CD4-positive, alpha-beta T cell treated with Interleukin-17A for 4 hours (primary cell): Measurements from ENCODE around the gene PHACTR1.
A peak's percentile ranks its signal among the peaks of the same experiment; 100 is the strongest.

ENCODE experiments used
- DNase-seq: peaks from one replicate; pipeline ENCODE4 v3.0.0-alpha.2; 2020; ENCODE audit warnings: mixed read lengths

PHACTR1 gene

GRCh38 chr6:13332349-13332706, 615.8 kb downstream of the PHACTR1 start:
- no peak for DNase-seq

- no peak for DNase-seq
These were observed 618.4 kb downstream of the PHACTR1 start for GRCh38 chr6:13334953-13335352.

- peak; percentile 78 for DNase-seq
These were observed 620.0 kb downstream of the PHACTR1 start for GRCh38 chr6:13336553-13336952.

GRCh38 chr6:13338038-13338437, 621.5 kb downstream of the PHACTR1 start:
- no peak for DNase-seq
